BLaER1 treated with 17β-estradiol and CSF1 and Interleukin-3, amounts not matched to agents 10 nM and 100 nM (cell line): Measurements from ENCODE around the gene RHCG.
A peak's percentile ranks its signal among the peaks of the same experiment; 100 is the strongest.

ENCODE experiments used
- H3K27ac ChIP-seq, 11 experiments: shearing (Covaris generic); formaldehyde crosslinking; 2 replicates each; pipeline ENCODE4 v1.8.1; 2022
- H3K27me3 ChIP-seq, 11 experiments: shearing (Covaris generic); formaldehyde crosslinking; 2 replicates each; pipeline ENCODE4 v1.8.1; 2022
- H3K36me3 ChIP-seq, 11 experiments: shearing (Covaris generic); formaldehyde crosslinking; 2 replicates each; pipeline ENCODE4 v1.8.1; 2022
- H3K4me1 ChIP-seq, 10 experiments: shearing (Covaris generic); formaldehyde crosslinking; 2 replicates each; pipeline ENCODE4 v1.8.1; 2022
- H3K4me2 ChIP-seq, 11 experiments: shearing (Covaris generic); formaldehyde crosslinking; 2 replicates each; pipeline ENCODE4 v1.8.1; 2022
- H3K4me3 ChIP-seq, 10 experiments: shearing (Covaris generic); formaldehyde crosslinking; 2 replicates each; pipeline ENCODE4 v1.8.1; 2022
- H3K9ac ChIP-seq, 11 experiments: shearing (Covaris generic); formaldehyde crosslinking; 2 replicates each; pipeline ENCODE4 v1.8.1; 2022
- H3K9me3 ChIP-seq, 11 experiments: shearing (Covaris generic); formaldehyde crosslinking; replicated peaks in 1 of 11; 2 replicates each; pipeline ENCODE4 v1.8.1; 2022
- H4K20me1 ChIP-seq, 11 experiments: shearing (Covaris generic); formaldehyde crosslinking; 2 replicates each; pipeline ENCODE4 v1.8.1; 2022
- Cebpa-rat ChIP-seq, 11 experiments: shearing (Covaris generic); IDR thresholded peaks; 2 replicates each; pipeline ENCODE4 v1.8.1; 2022

Gene RHCG

GRCh38 chr15:89444241-89445225 is 51.9 kb downstream of the RHCG start:
- peak overlapping the region in 3 of 11 experiments; percentile 19 to 23 (median 21); a peak in 1 of 22 replicates for H3K9ac ChIP-seq
- no peak overlapping the region for H3K4me3 ChIP-seq
- no peak overlapping the region for H3K27ac ChIP-seq
- TF ChIP-seq Cebpa-rat (IDR thresholded peaks at IDR 0.05) = no peak
- H3K9me3 ChIP-seq = no peaks in the 10 kb centered on the region
- H3K4me1 ChIP-seq = peaks cover 20 to 55% (median 50%) of the 10 kb centered on the region in 10 experiments
- peaks cover 0 to 4% (median 0%) of the 10 kb centered on the region in 11 experiments; a peak in 1 of 22 replicates for H4K20me1 ChIP-seq
- no peaks in the 10 kb centered on the region for H3K36me3 ChIP-seq
- H3K27me3 ChIP-seq = no peaks in the 10 kb centered on the region
- H3K4me2 ChIP-seq = peak overlapping the region in 9 of 11 experiments; percentile 9 to 91 (median 82); a peak in 16 of 22 replicates

GRCh38 chr15:89443581-89443980 is 52.8 kb downstream of the RHCG start:
- TF ChIP-seq Cebpa-rat (IDR thresholded peaks at IDR 0.05) = no peak
- peaks cover 20 to 55% (median 50%) of the 10 kb centered on the region in 10 experiments for H3K4me1 ChIP-seq
- H3K4me3 ChIP-seq = no peak overlapping the region
- peak overlapping the region in 9 of 11 experiments; percentile 76 to 91 (median 82); a peak in 17 of 22 replicates for H3K4me2 ChIP-seq
- 0 out of 22 replicates have a peak overlapping the region, but pooled peaks of 1 of the 11 experiments have one; percentile 23 for H3K9ac ChIP-seq
- H3K27ac ChIP-seq = no peak overlapping the region
- H3K27me3 ChIP-seq = no peaks in the 10 kb centered on the region
- H4K20me1 ChIP-seq = peaks cover 0 to 8% (median 0%) of the 10 kb centered on the region in 11 experiments; a peak in 1 of 22 replicates
- H3K9me3 ChIP-seq = no peaks in the 10 kb centered on the region
- H3K36me3 ChIP-seq = no peaks in the 10 kb centered on the region

GRCh38 chr15:89442671-89443307 is 53.6 kb downstream of the RHCG start:
- no peaks in the 10 kb centered on the region for H3K9me3 ChIP-seq
- H3K4me2 ChIP-seq = peak overlapping the region; percentile 52 to 91 (median 82)
- H4K20me1 ChIP-seq = peaks cover 0 to 13% (median 0%) of the 10 kb centered on the region in 11 experiments; a peak in 1 of 22 replicates
- H3K27me3 ChIP-seq = no peaks in the 10 kb centered on the region
- peak overlapping the region in 5 of 11 experiments; percentile 8 to 57 (median 36); a peak in 7 of 22 replicates for H3K27ac ChIP-seq
- H3K36me3 ChIP-seq = no peaks in the 10 kb centered on the region
- H3K4me3 ChIP-seq = no peak overlapping the region
- peak overlapping the region in 2 of 11 experiments; percentile 1 to 2; a peak in 1 of 22 replicates for H3K9ac ChIP-seq
- no peak for TF ChIP-seq Cebpa-rat (IDR thresholded peaks at IDR 0.05)
- peaks cover 20 to 55% (median 50%) of the 10 kb centered on the region in 10 experiments for H3K4me1 ChIP-seq

- Histone ChIP-seq H3K4me3 (peak overlapping the region in 1 of 10 experiments; percentile 8; a peak in 1 of 20 replicates), H3K4me1 (peaks cover 20 to 55% (median 50%) of the 10 kb centered on the region in 10 experiments), H3K4me2 (peak overlapping the region; percentile 52 to 91 (median 82)), H3K9me3 (no peaks in the 10 kb centered on the region), H3K9ac (peak overlapping the region in 2 of 11 experiments; percentile 1 to 2; a peak in 1 of 22 replicates), H3K36me3 (no peaks in the 10 kb centered on the region), H3K27ac (peak overlapping the region in 8 of 11 experiments; percentile 6 to 57 (median 24); a peak in 12 of 22 replicates), H4K20me1 (peaks cover 0 to 13% (median 0%) of the 10 kb centered on the region in 11 experiments; a peak in 1 of 22 replicates), H3K27me3 (no peaks in the 10 kb centered on the region)
- TF ChIP-seq Cebpa-rat (IDR thresholded peaks at IDR 0.05) = no peak
These were observed 54.2 kb downstream of the RHCG start for GRCh38 chr15:89442155-89442554.

- no peak for TF ChIP-seq Cebpa-rat (IDR thresholded peaks at IDR 0.05)
- Histone ChIP-seq H3K9ac (no peak overlapping the region), H4K20me1 (peaks cover 0 to 13% (median 0%) of the 10 kb centered on the region in 11 experiments; a peak in 1 of 22 replicates), H3K27ac (peak overlapping the region in 7 of 11 experiments; percentile 6 to 57 (median 28); a peak in 6 of 22 replicates), H3K27me3 (no peaks in the 10 kb centered on the region; a peak in 1 of 22 replicates), H3K9me3 (no peaks in the 10 kb centered on the region), H3K36me3 (no peaks in the 10 kb centered on the region), H3K4me2 (peak overlapping the region; percentile 52 to 91 (median 82)), H3K4me1 (peaks cover 26 to 57% (median 51%) of the 10 kb centered on the region in 10 experiments), H3K4me3 (no peak overlapping the region; a peak in 1 of 20 replicates)
These were observed 55.0 kb downstream of the RHCG start for GRCh38 chr15:89441295-89441812.

GRCh38 chr15:89439764-89440163 is 56.6 kb downstream of the RHCG start:
- Histone ChIP-seq H3K27me3 (no peaks in the 10 kb centered on the region; a peak in 1 of 22 replicates), H3K4me1 (peaks cover 32 to 53% (median 48%) of the 10 kb centered on the region in 10 experiments), H3K4me2 (no peak overlapping the region), H4K20me1 (peaks cover 0 to 13% (median 0%) of the 10 kb centered on the region in 11 experiments; a peak in 4 of 22 replicates), H3K9ac (no peak overlapping the region), H3K4me3 (no peak overlapping the region), H3K9me3 (no peaks in the 10 kb centered on the region), H3K27ac (no peak overlapping the region), H3K36me3 (no peaks in the 10 kb centered on the region)
- TF ChIP-seq Cebpa-rat (IDR thresholded peaks at IDR 0.05) = no peak

- H3K36me3 ChIP-seq = no peaks in the 10 kb centered on the region
- H3K27ac ChIP-seq = no peak overlapping the region
- H3K27me3 ChIP-seq = no peaks in the 10 kb centered on the region; a peak in 1 of 22 replicates
- peak overlapping the region in 5 of 11 experiments; percentile 10 to 76 (median 50); a peak in 8 of 22 replicates for H3K4me2 ChIP-seq
- H3K9me3 ChIP-seq = no peaks in the 10 kb centered on the region
- H3K4me1 ChIP-seq = peaks cover 21 to 32% (median 30%) of the 10 kb centered on the region in 10 experiments
- peaks cover 0 to 13% (median 0%) of the 10 kb centered on the region in 11 experiments; a peak in 4 of 22 replicates for H4K20me1 ChIP-seq
- peak overlapping the region in 2 of 11 experiments; percentile 16 to 22; a peak in 2 of 22 replicates for H3K9ac ChIP-seq
- no peak for TF ChIP-seq Cebpa-rat (IDR thresholded peaks at IDR 0.05)
- no peak overlapping the region for H3K4me3 ChIP-seq
These were observed 59.6 kb downstream of the RHCG start for GRCh38 chr15:89436560-89437311.

GRCh38 chr15:89435362-89435761 is 61.0 kb downstream of the RHCG start:
- Histone ChIP-seq H3K9ac (no peak overlapping the region), H3K4me1 (peaks cover 12 to 22% (median 17%) of the 10 kb centered on the region in 10 experiments), H4K20me1 (peaks cover 0 to 13% (median 0%) of the 10 kb centered on the region in 11 experiments; a peak in 4 of 22 replicates), H3K27me3 (no peaks in the 10 kb centered on the region; a peak in 1 of 22 replicates), H3K4me3 (no peak overlapping the region), H3K9me3 (no peaks in the 10 kb centered on the region), H3K4me2 (no peak overlapping the region), H3K27ac (no peak overlapping the region), H3K36me3 (no peaks in the 10 kb centered on the region)
- no peak for TF ChIP-seq Cebpa-rat (IDR thresholded peaks at IDR 0.05)
